ENCODE measurements around the gene NRL. TPM values are rescaled to one million over a fixed set of nuclear protein-coding genes. Genes with fewer than 3 reads are reported as not detected.

The NRL gene
- total and polyA plus RNA-seq, 12 donors: 2.2 to 20.2 (median 4.5) TPM

- H3K4me1 ChIP-seq (replicated peaks in 1 of 2): peaks cover 13 to 16% of the 10 kb centered on the region in 2 donors
- H3K4me3 ChIP-seq: no peak overlapping the region
- intact Hi-C loops (cut with DNase I): loop anchor here (5.0 to 10.0 kb wide), 2 partner anchors 36 to 239 kb away; partner anchors contain the start of genes PCK2 (in 2 of the 2), DHRS1 (in 1 of the 2) and NOP9 (in 1 of the 2)
- 71 to 86% (median 76%) methylated on average over 7 to 10 of the region's 10 CpGs for WGBS, 4 donors
- TF ChIP-seq, protein P1, sequence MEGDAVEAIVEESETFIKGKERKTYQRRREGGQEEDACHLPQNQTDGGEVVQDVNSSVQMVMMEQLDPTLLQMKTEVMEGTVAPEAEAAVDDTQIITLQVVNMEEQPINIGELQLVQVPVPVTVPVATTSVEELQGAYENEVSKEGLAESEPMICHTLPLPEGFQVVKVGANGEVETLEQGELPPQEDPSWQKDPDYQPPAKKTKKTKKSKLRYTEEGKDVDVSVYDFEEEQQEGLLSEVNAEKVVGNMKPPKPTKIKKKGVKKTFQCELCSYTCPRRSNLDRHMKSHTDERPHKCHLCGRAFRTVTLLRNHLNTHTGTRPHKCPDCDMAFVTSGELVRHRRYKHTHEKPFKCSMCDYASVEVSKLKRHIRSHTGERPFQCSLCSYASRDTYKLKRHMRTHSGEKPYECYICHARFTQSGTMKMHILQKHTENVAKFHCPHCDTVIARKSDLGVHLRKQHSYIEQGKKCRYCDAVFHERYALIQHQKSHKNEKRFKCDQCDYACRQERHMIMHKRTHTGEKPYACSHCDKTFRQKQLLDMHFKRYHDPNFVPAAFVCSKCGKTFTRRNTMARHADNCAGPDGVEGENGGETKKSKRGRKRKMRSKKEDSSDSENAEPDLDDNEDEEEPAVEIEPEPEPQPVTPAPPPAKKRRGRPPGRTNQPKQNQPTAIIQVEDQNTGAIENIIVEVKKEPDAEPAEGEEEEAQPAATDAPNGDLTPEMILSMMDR (IDR thresholded peaks at IDR 0.05): no peak
- no peak for TF ChIP-seq POLR2A (IDR thresholded peaks at IDR 0.05)
- no peaks in the 10 kb centered on the region for H3K9me3 ChIP-seq (replicated peaks in 1 of 3)
- H3K36me3 ChIP-seq (replicated peaks in 1 of 2): no peaks in the 10 kb centered on the region
- H3K27ac ChIP-seq: no peak overlapping the region
- no peak for DNase-seq
- no peaks in the 10 kb centered on the region for H3K27me3 ChIP-seq
These were observed 58.6 kb downstream of the NRL start for GRCh38 chr14:24055971-24056799.

- H3K4me3 ChIP-seq: no peak overlapping the region
- H3K27ac ChIP-seq: no peak overlapping the region
- TF ChIP-seq, protein P1 (IDR thresholded peaks at IDR 0.05): no peak
- no peak for TF ChIP-seq POLR2A (IDR thresholded peaks at IDR 0.05)
- H3K36me3 ChIP-seq (replicated peaks in 1 of 2): no peaks in the 10 kb centered on the region
- H3K4me1 ChIP-seq (replicated peaks in 1 of 2): peaks cover 13 to 16% of the 10 kb centered on the region in 2 donors
- DNase-seq: no peak
- intact Hi-C loops (cut with DNase I): loop anchor here (5.0 to 10.0 kb wide), 2 partner anchors 38 to 240 kb away; partner anchors contain the start of genes PCK2 (in 2 of the 2), DHRS1 (in 1 of the 2) and NOP9 (in 1 of the 2)
- WGBS, 4 donors: 89 to 97% (median 91%) methylated on average over 8 to 9 of the region's 9 CpGs
- H3K27me3 ChIP-seq: no peaks in the 10 kb centered on the region
- H3K9me3 ChIP-seq (replicated peaks in 1 of 3): no peaks in the 10 kb centered on the region
These were observed 60.1 kb downstream of the NRL start for GRCh38 chr14:24054646-24055045.

DNA sequence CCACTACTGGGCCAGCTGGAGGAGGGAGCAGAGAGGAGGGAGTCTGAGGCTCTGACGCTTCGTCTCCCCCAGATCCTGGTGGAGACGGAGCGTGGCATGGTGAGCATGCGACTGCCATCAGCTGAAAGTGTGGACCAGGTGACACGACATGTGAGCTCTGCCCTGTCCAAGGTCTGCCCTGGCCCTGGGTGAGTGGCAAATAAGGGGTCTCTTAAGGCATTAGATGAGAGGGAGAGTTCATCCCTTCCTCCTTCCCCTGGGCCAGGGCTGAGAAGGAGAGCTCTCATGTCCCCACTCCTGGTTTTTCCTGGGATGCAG lies 60.5 kb downstream of the NRL start:
- WGBS, 4 donors: 80 to 88% (median 83%) methylated on average over 3 to 6 of the region's 6 CpGs

More for the DNA sequence above, 60.5 kb downstream of the NRL start:
- H3K4me1 ChIP-seq (replicated peaks in 1 of 2): peaks cover 13 to 16% of the 10 kb centered on the region in 2 donors
- H3K27me3 ChIP-seq: no peaks in the 10 kb centered on the region
- intact Hi-C loops (cut with DNase I): loop anchor here in 1 of 2 donors (10.0 kb wide), 1 partner anchor 241 kb away; the partner anchor contains the start of genes DHRS1 and NOP9
- no peaks in the 10 kb centered on the region for H3K36me3 ChIP-seq (replicated peaks in 1 of 2)
- H3K4me3 ChIP-seq: no peak overlapping the region
- TF ChIP-seq, protein P1 (IDR thresholded peaks at IDR 0.05): no peak
- TF ChIP-seq POLR2A (IDR thresholded peaks at IDR 0.05): no peak
- no peaks in the 10 kb centered on the region for H3K9me3 ChIP-seq (replicated peaks in 1 of 3)
- H3K27ac ChIP-seq: no peak overlapping the region
- DNase-seq: no peak
